Omental fat pad (tissue), 4 donors: ENCODE measurements around the gene SRPK1. TPM values are rescaled to one million over a fixed set of nuclear protein-coding genes. Genes with fewer than 3 reads are reported as not detected.
"Not testable (repeated sequence)": the region's sequence is repeated elsewhere in the genome, so short reads cannot be mapped to it uniquely, and the experiment has no call there.

ENCODE experiments used
- ATAC-seq: fragments of 150-250 bp; one replicate; pipeline ENCODE4 v1.9.1; 2016; ENCODE audit warnings: mild to moderate bottlenecking, moderate library complexity; ENCODE audit not compliant: low FRiP score
- DNase-seq: peaks from one replicate; pipeline ENCODE4 v3.0.0-alpha.2; 2019; ENCODE audit warnings: low spot score
- CTCF ChIP-seq, 3 donors: fragments of 450-650 bp; IDR thresholded peaks; one replicate each; pipeline ENCODE4 v1.5.1; 2016 to 2017; ENCODE audit warnings: antibody characterized with exemption in 3 of 3, mild to moderate bottlenecking in 3 of 3, moderate library complexity in 2 of 3
- total RNA-seq, 4 donors: library from RNA; depleted of rRNA; stranded (reverse); fragments of >200 nt; gene quantifications; one replicate each; pipeline ENCODE4 v1.1.0, GENCODE V29; 2016

Gene SRPK1
- total RNA-seq, 4 donors from 2014 or later, result 31.1 to 66.4 (median 48.6) TPM

GRCh38 chr6:35919827-35920751, 809 bp downstream of the SRPK1 start:
- ATAC-seq (peak; percentile 76), DNase-seq (no peak)
- TF ChIP-seq CTCF (IDR thresholded peaks at IDR 0.05), result no peak

GRCh38 chr6:35919085-35919826, 1.6 kb downstream of the SRPK1 start:
- ATAC-seq (peak; percentile 15), DNase-seq (no peak)
- TF ChIP-seq CTCF (IDR thresholded peaks at IDR 0.05), result no peak

GRCh38 chr6:35916893-35917292, 4.0 kb downstream of the SRPK1 start:
- not testable (repeated sequence) for ATAC-seq, DNase-seq

GRCh38 chr6:35916056-35916455, 4.8 kb downstream of the SRPK1 start:
- ATAC-seq, result no peak
- DNase-seq, result no peak
- TF ChIP-seq CTCF (IDR thresholded peaks at IDR 0.05), result no peak

DNA sequence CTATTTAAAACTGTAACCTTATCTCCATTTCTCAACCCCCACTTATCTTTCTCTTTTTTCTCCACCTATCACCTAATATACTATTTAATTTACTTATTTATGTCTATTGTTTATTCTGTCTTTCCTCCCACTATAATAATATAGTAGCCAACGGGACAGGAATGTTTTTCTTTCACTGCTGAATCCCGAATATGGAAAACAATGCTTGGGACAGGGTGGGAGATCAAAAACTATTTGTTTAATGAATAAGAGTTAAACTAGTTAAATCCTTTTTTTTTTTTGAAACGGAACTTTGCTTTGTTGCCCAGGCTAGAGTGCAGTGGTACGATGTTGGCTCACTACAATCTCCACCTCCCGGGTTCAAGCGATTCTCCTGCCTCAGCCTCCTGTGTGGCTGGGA, 6.4 kb downstream of the SRPK1 start:
- no peak for TF ChIP-seq CTCF (IDR thresholded peaks at IDR 0.05)
- DNase-seq (no peak), ATAC-seq (no peak)

DNA sequence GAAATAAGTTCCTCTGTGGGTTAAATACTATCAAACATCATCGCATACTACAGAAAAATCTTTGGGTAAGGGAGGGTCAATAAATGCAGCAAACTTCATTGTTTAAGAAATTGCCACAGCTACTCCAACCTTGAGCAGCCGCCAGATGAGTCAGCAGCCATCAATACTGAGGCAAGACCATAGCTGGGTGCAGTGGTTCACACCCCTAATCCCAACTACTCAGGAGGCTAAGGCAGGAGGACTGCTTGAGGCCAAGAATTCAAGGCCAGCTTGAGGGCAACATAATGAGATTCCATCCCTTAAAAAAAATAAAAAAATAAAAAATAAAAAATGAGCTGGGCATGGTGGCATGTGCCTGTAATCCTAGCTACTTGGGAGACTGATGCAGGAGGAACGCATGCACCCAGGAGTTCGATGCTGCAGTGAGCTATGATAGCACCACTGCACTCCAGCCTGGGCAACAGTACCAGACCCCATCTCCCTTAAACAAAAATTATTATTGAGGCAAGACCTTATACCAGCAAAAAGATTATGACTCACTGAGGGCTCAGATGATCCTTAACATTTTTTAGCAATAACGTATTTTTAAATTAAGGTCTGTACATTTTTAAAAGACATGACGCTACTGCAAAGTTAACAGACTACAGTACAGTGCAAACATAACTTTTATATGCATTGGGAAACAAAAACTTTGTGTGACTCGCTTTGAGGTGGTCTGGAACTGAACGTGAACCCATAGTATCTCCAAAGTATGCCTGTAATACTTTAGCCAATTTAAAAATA, 8.8 kb downstream of the SRPK1 start:
- no peak for TF ChIP-seq CTCF (IDR thresholded peaks at IDR 0.05)

GRCh38 chr6:35909571-35909970, 11.3 kb downstream of the SRPK1 start:
- not testable (repeated sequence) for DNase-seq, ATAC-seq

More for the DNA sequence above, 8.8 kb downstream of the SRPK1 start:
- DNase-seq, result no peak
- ATAC-seq, result no peak

DNA sequence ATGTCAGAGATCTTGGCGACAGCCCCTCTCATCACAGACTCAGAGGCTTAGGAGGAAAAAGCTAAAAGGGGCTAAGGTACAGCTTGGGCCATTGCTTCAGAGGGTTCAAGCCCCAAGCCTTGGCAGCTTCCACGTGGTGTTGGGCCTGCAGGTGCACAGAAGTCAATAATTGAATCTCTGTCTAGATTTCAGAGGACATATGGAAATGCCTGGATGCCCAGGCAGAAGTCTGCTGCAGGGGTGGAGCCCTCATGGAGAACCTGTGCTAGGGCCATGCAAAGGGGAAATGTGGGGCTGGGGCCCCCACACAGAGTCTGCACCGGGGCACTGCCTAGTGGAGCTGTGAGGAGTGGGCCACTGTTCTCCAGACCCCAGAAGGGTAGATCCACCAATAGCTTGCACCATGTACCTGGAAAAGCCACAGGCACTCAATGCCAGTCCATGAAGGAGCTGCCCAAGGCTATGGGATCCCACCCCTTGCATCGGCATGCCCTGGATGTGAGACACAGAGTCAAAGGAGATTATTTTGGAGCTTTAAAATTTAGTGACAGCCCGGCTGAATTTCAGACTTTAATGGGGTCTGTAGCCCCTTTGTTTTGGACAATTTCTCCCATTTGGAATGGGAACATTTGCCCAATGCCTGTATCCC, 12.0 kb downstream of the SRPK1 start:
- not testable (repeated sequence) for DNase-seq, ATAC-seq
